Measurements from ENCODE around the gene ADPGK.

Gene ADPGK

GRCh38 chr15:72796515-72797337 lies 13.2 kb upstream of the ADPGK start:
- H3K4me2 ChIP-seq (ENCODE audit: low read depth, low read length, poor library complexity, severe bottlenecking) = no peak overlapping the region

GRCh38 chr15:72796210-72796514 lies 12.6 kb upstream of the ADPGK start:
- no peak overlapping the region for H3K9ac ChIP-seq (ENCODE audit: low read depth, low read length, poor library complexity, severe bottlenecking)
- no peak overlapping the region for H2AFZ ChIP-seq (ENCODE audit: low read length)
- H3K4me2 ChIP-seq (ENCODE audit: low read depth, low read length, poor library complexity, severe bottlenecking) = no peak overlapping the region
- no peaks in the 10 kb centered on the region for H3K36me3 ChIP-seq (ENCODE audit: insufficient read depth, low read length)
- no peaks in the 10 kb centered on the region for H3K9me3 ChIP-seq (ENCODE audit: insufficient read depth, low read depth, low read length)
- H3K27me3 ChIP-seq (ENCODE audit: insufficient read depth, low read length, poor library complexity, severe bottlenecking) = peaks cover 3% of the 10 kb centered on the region
- no peaks in the 10 kb centered on the region for H3K79me2 ChIP-seq (ENCODE audit: insufficient read depth, low read length)
- TF ChIP-seq EZH2phosphoT487 (IDR thresholded peaks at IDR 0.05; ENCODE audit: borderline replicate concordance) (no peak), CTCF (conservative IDR thresholded peaks at IDR 0.05; ENCODE audit: low read length) (no peak)
- no peaks in the 10 kb centered on the region for H3F3A ChIP-seq (ENCODE audit: low read depth)
- H4K20me1 ChIP-seq (ENCODE audit: insufficient read depth, low read length, poor library complexity, severe bottlenecking) = no peaks in the 10 kb centered on the region
- H3K9me2 ChIP-seq (replicated peaks; ENCODE audit: low read depth, low read length) = no peaks in the 10 kb centered on the region
- no peak overlapping the region for H3K4me3 ChIP-seq (ENCODE audit: low read length, poor library complexity, severe bottlenecking)
- peaks cover 5% of the 10 kb centered on the region for H3K4me1 ChIP-seq (ENCODE audit: insufficient read depth, low read length, poor library complexity, severe bottlenecking)

More at GRCh38 chr15:72796515-72797337, 13.2 kb upstream of the ADPGK start:
- H3K36me3 ChIP-seq (ENCODE audit: insufficient read depth, low read length) = no peaks in the 10 kb centered on the region
- H3K79me2 ChIP-seq (ENCODE audit: insufficient read depth, low read length) = no peaks in the 10 kb centered on the region
- H3K9ac ChIP-seq (ENCODE audit: low read depth, low read length, poor library complexity, severe bottlenecking) = no peak overlapping the region
- H2AFZ ChIP-seq (ENCODE audit: low read length) = no peak overlapping the region
- H3K4me1 ChIP-seq (ENCODE audit: insufficient read depth, low read length, poor library complexity, severe bottlenecking) = peaks cover 5% of the 10 kb centered on the region
- H3K4me3 ChIP-seq (ENCODE audit: low read length, poor library complexity, severe bottlenecking) = no peak overlapping the region
- no peaks in the 10 kb centered on the region for H4K20me1 ChIP-seq (ENCODE audit: insufficient read depth, low read length, poor library complexity, severe bottlenecking)
- H3K27me3 ChIP-seq (ENCODE audit: insufficient read depth, low read length, poor library complexity, severe bottlenecking) = peaks cover 4% of the 10 kb centered on the region
- no peak for TF ChIP-seq EZH2phosphoT487 (IDR thresholded peaks at IDR 0.05; ENCODE audit: borderline replicate concordance)
- TF ChIP-seq CTCF (conservative IDR thresholded peaks at IDR 0.05; ENCODE audit: low read length) = no peak
- H3F3A ChIP-seq (ENCODE audit: low read depth) = no peaks in the 10 kb centered on the region
- no peaks in the 10 kb centered on the region for H3K9me2 ChIP-seq (replicated peaks; ENCODE audit: low read depth, low read length)
- no peaks in the 10 kb centered on the region for H3K9me3 ChIP-seq (ENCODE audit: insufficient read depth, low read depth, low read length)

DNA sequence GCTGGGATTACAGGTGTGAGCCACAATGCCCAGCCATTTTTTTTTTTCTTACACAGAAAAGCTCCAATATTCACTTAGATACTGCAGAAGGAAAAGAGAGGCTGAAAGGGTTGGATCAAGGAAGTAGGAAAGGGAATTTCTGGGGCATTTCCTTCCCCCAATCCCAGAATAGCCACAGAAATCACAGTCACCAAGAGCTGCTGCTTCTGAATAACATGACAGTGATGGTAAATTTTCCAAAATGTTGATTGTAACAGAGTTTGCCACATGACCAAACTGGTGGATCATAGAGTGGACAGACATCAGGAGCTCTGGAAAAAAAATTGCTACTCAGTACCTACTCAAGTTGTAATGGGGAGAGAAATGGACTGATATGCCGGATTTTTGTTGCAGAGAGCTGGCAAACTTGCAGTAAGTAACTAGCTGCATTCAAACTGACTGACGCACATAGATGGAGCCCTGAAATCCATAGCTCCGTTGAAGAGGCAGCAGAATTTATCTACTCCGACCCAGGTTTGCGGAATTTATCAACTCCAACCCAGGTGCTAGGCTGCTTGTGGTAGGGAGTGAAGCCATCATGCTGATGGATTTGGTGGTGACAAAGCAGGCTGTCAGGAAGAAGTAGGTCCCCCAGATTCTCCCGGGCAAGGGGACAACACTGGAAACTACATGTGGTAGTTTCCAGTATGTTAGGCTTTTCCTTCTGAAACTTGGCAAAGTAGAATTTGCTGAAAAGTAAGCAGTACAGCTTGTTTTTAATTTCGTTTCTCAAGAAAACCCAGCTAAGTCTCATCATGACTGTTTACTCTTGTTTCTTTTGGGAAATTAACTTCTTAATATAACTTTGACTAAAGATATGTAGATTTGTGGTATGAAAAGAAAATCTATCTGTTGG lies 10.5 kb upstream of the ADPGK start:
- no peaks in the 10 kb centered on the region for H3K79me2 ChIP-seq (ENCODE audit: insufficient read depth, low read length)
- H3K9me2 ChIP-seq (replicated peaks; ENCODE audit: low read depth, low read length) = no peaks in the 10 kb centered on the region
- no peaks in the 10 kb centered on the region for H3K27me3 ChIP-seq (ENCODE audit: insufficient read depth, low read length, poor library complexity, severe bottlenecking)
- H4K20me1 ChIP-seq (ENCODE audit: insufficient read depth, low read length, poor library complexity, severe bottlenecking) = no peaks in the 10 kb centered on the region
- H3K4me1 ChIP-seq (ENCODE audit: insufficient read depth, low read length, poor library complexity, severe bottlenecking) = peaks cover 5% of the 10 kb centered on the region
- no peak overlapping the region for H3K4me2 ChIP-seq (ENCODE audit: low read depth, low read length, poor library complexity, severe bottlenecking)
- no peaks in the 10 kb centered on the region for H3K9me3 ChIP-seq (ENCODE audit: insufficient read depth, low read depth, low read length)
- H2AFZ ChIP-seq (ENCODE audit: low read length) = no peak overlapping the region
- no peaks in the 10 kb centered on the region for H3F3A ChIP-seq (ENCODE audit: low read depth)
- no peak overlapping the region for H3K9ac ChIP-seq (ENCODE audit: low read depth, low read length, poor library complexity, severe bottlenecking)
- no peaks in the 10 kb centered on the region for H3K36me3 ChIP-seq (ENCODE audit: insufficient read depth, low read length)
- TF ChIP-seq EZH2phosphoT487 (IDR thresholded peaks at IDR 0.05; ENCODE audit: borderline replicate concordance) = no peak
- no peak for TF ChIP-seq CTCF (conservative IDR thresholded peaks at IDR 0.05; ENCODE audit: low read length)
- H3K4me3 ChIP-seq (ENCODE audit: low read length, poor library complexity, severe bottlenecking) = no peak overlapping the region

All from Loucy (cell line).